ENCODE results near the gene BPIFB1. TPM values are rescaled to one million over a fixed set of nuclear protein-coding genes. Genes with fewer than 3 reads are reported as not detected.

Gene BPIFB1
- total and polyA plus RNA-seq, 2 donors (not counting 1 experiment from before 2014, with no cell fraction given), result not detected

GRCh38 chr20:33310327-33310899 lies 27.4 kb downstream of the BPIFB1 start:
- Histone ChIP-seq H4K20me1 (ENCODE audit: control insufficient read depth, extremely low read depth, insufficient read depth, low read length) (no peaks in the 10 kb centered on the region), H3K9ac (ENCODE audit: insufficient read depth, low read length) (no peak overlapping the region), H3K9me3 (ENCODE audit: control insufficient read depth, insufficient read depth, low read depth, low read length) (no peaks in the 10 kb centered on the region), H3K4me2 (ENCODE audit: extremely low read depth, insufficient read depth, low read length) (no peak overlapping the region), H3K4me3 (replicated peaks in 1 of 4; ENCODE audit: control extremely low read depth in 1 of 4, insufficient read depth in 1 of 4, low read depth in 3 of 4, low read length in 4 of 4) (no peak overlapping the region), H2AFZ (ENCODE audit: low read length) (no peak overlapping the region), H3K27me3 (ENCODE audit: control insufficient read depth, insufficient read depth, low read length) (peaks cover 3% of the 10 kb centered on the region), H3K36me3 (ENCODE audit: control insufficient read depth, insufficient read depth, low read length) (no peaks in the 10 kb centered on the region), H3K27ac (ENCODE audit: insufficient read depth, low read length) (no peak overlapping the region), H3K79me2 (ENCODE audit: control insufficient read depth, insufficient read depth, low read length) (no peaks in the 10 kb centered on the region), H3K4me1 (ENCODE audit: control insufficient read depth, extremely low read depth, insufficient read depth, low read length) (no peaks in the 10 kb centered on the region)
- TF ChIP-seq EZH2 (IDR thresholded peaks at IDR 0.05; ENCODE audit: low read length, missing control alignments), result no peak
- TF ChIP-seq CTCF (conservative IDR thresholded peaks at IDR 0.05 in 1 of 2, IDR thresholded peaks at IDR 0.05 in 1 of 2; ENCODE audit: low read depth in 1 of 2, low read length in 2 of 2), result no peak
- DNase-seq (ENCODE audit: low read depth in 2 of 2), result no peak

GRCh38 chr20:33311011-33311410 lies 28.0 kb downstream of the BPIFB1 start:
- Histone ChIP-seq H3K9me3 (ENCODE audit: control insufficient read depth, insufficient read depth, low read depth, low read length) (no peaks in the 10 kb centered on the region), H3K79me2 (ENCODE audit: control insufficient read depth, insufficient read depth, low read length) (no peaks in the 10 kb centered on the region), H3K27ac (ENCODE audit: insufficient read depth, low read length) (no peak overlapping the region), H3K4me3 (replicated peaks in 1 of 4; ENCODE audit: control extremely low read depth in 1 of 4, insufficient read depth in 1 of 4, low read depth in 3 of 4, low read length in 4 of 4) (no peak overlapping the region), H3K9ac (ENCODE audit: insufficient read depth, low read length) (no peak overlapping the region), H3K27me3 (ENCODE audit: control insufficient read depth, insufficient read depth, low read length) (peaks cover 3% of the 10 kb centered on the region), H3K4me2 (ENCODE audit: extremely low read depth, insufficient read depth, low read length) (no peak overlapping the region), H3K4me1 (ENCODE audit: control insufficient read depth, extremely low read depth, insufficient read depth, low read length) (no peaks in the 10 kb centered on the region), H4K20me1 (ENCODE audit: control insufficient read depth, extremely low read depth, insufficient read depth, low read length) (no peaks in the 10 kb centered on the region), H3K36me3 (ENCODE audit: control insufficient read depth, insufficient read depth, low read length) (no peaks in the 10 kb centered on the region), H2AFZ (ENCODE audit: low read length) (no peak overlapping the region)
- no peak for DNase-seq (ENCODE audit: low read depth in 2 of 2)
- TF ChIP-seq EZH2 (IDR thresholded peaks at IDR 0.05; ENCODE audit: low read length, missing control alignments), result no peak
- TF ChIP-seq CTCF (conservative IDR thresholded peaks at IDR 0.05 in 1 of 2, IDR thresholded peaks at IDR 0.05 in 1 of 2; ENCODE audit: low read depth in 1 of 2, low read length in 2 of 2), result no peak

- Histone ChIP-seq H3K4me2 (ENCODE audit: extremely low read depth, insufficient read depth, low read length) (no peak overlapping the region), H3K79me2 (ENCODE audit: control insufficient read depth, insufficient read depth, low read length) (no peaks in the 10 kb centered on the region), H3K9me3 (ENCODE audit: control insufficient read depth, insufficient read depth, low read depth, low read length) (no peaks in the 10 kb centered on the region), H3K36me3 (ENCODE audit: control insufficient read depth, insufficient read depth, low read length) (no peaks in the 10 kb centered on the region), H3K27ac (ENCODE audit: insufficient read depth, low read length) (no peak overlapping the region), H3K4me1 (ENCODE audit: control insufficient read depth, extremely low read depth, insufficient read depth, low read length) (no peaks in the 10 kb centered on the region), H3K4me3 (replicated peaks in 1 of 4; ENCODE audit: control extremely low read depth in 1 of 4, insufficient read depth in 1 of 4, low read depth in 3 of 4, low read length in 4 of 4) (no peak overlapping the region), H3K27me3 (ENCODE audit: control insufficient read depth, insufficient read depth, low read length) (peaks cover 3% of the 10 kb centered on the region), H3K9ac (ENCODE audit: insufficient read depth, low read length) (no peak overlapping the region), H4K20me1 (ENCODE audit: control insufficient read depth, extremely low read depth, insufficient read depth, low read length) (no peaks in the 10 kb centered on the region), H2AFZ (ENCODE audit: low read length) (no peak overlapping the region)
- DNase-seq (ENCODE audit: low read depth in 2 of 2), result no peak
- TF ChIP-seq EZH2 (IDR thresholded peaks at IDR 0.05; ENCODE audit: low read length, missing control alignments), result no peak
- TF ChIP-seq CTCF (conservative IDR thresholded peaks at IDR 0.05 in 1 of 2, IDR thresholded peaks at IDR 0.05 in 1 of 2; ENCODE audit: low read depth in 1 of 2, low read length in 2 of 2), result no peak
These were observed 29.0 kb downstream of the BPIFB1 start for GRCh38 chr20:33311996-33312395.

All from fibroblast of lung (primary cell).